ENCODE results near the gene JMJD8. TPM values are rescaled to one million over a fixed set of nuclear protein-coding genes. Genes with fewer than 3 reads are reported as not detected.

JMJD8 gene
- total and polyA plus RNA-seq, 2 experiments from 2014 or later = 87.9 to 96.3 TPM

GRCh38 chr16:681746-682427 lies 2.2 kb downstream of the JMJD8 start:
- peaks cover 11% of the 10 kb centered on the region; the same call in 1 of the 2 replicates for H3K36me3 ChIP-seq (ENCODE audit: low read depth)
- H3K9me2 ChIP-seq (ENCODE audit: insufficient read depth) = no peaks in the 10 kb centered on the region
- 68 to 74% methylated on average over 28 of the region's 28 CpGs for WGBS, 2 experiments (ENCODE audit: low coverage in 1 of 2, low lambda C conversion rate in 2 of 2, missing lambda C conversion rate in 2 of 2)
- peak overlapping the region; percentile 94 for H3K4me2 ChIP-seq (ENCODE audit: unreplicated experiment)
- peak overlapping the region; percentile 63; the same call in 1 of the 2 replicates for H3K27ac ChIP-seq
- H3K9ac ChIP-seq = peak overlapping the region; percentile 85
- H3F3A ChIP-seq (ENCODE audit: insufficient read depth) = peaks cover 15% of the 10 kb centered on the region; the same call in 1 of the 2 replicates
- H2AFZ ChIP-seq = no peak overlapping the region
- H3K27me3 ChIP-seq (replicated peaks; ENCODE audit: insufficient read depth) = no peaks in the 10 kb centered on the region
- TF ChIP-seq EZH2phosphoT487 (IDR thresholded peaks at IDR 0.05; ENCODE audit: insufficient read depth, low read depth) (no peak), EZH2 (IDR thresholded peaks at IDR 0.05; ENCODE audit: insufficient read depth, poor library complexity, severe bottlenecking) (no peak)
- peak overlapping the region; percentile 77 for H3K4me3 ChIP-seq
- in situ Hi-C loops (cut with MboI) = no loop called here
- no peak for DNase-seq
- H4K20me1 ChIP-seq (ENCODE audit: insufficient read depth) = no peaks in the 10 kb centered on the region
- H3K79me2 ChIP-seq (ENCODE audit: insufficient read depth) = peaks cover 45% of the 10 kb centered on the region
- H3K9me3 ChIP-seq (ENCODE audit: low read depth) = no peaks in the 10 kb centered on the region
- H3K4me1 ChIP-seq (ENCODE audit: insufficient read depth) = peaks cover 15% of the 10 kb centered on the region

DNA sequence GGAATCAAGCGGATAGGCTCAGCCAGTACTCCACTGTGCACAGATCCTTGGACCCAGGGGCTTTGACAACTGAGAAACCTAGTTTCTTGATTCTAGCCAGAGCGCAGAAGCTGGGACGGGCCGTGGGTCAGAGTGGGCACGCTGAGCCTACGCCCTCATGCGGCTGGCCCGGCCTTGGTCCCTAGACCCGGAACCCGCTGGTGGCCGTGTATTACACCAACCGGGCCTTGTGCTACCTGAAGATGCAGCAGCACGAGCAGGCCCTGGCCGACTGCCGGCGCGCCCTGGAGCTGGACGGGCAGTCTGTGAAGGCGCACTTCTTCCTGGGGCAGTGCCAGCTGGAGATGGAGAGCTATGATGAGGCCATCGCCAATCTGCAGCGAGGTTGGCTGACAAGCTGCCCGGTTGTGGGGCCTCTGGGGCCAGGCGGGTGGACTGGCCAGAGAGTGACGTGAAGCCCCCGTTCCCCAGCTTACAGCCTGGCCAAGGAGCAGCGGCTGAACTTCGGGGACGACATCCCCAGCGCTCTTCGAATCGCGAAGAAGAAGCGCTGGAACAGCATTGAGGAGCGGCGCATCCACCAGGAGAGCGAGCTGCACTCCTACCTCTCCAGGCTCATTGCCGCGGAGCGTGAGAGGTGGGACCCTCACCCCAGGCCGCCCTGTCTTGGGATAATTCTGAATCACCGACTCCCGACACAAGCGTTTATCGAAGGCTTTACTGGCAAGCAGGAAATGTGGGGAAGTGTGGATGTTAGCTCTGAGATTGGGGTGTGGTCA lies 3.0 kb downstream of the JMJD8 start:
- Histone ChIP-seq H3K4me3 (peak overlapping the region; percentile 77), H3K27ac (peak overlapping the region; percentile 63), H3F3A (ENCODE audit: insufficient read depth) (peaks cover 15% of the 10 kb centered on the region; the same call in 1 of the 2 replicates), H2AFZ (no peak overlapping the region), H3K79me2 (ENCODE audit: insufficient read depth) (peaks cover 40% of the 10 kb centered on the region), H3K9me3 (ENCODE audit: low read depth) (no peaks in the 10 kb centered on the region), H3K27me3 (replicated peaks; ENCODE audit: insufficient read depth) (no peaks in the 10 kb centered on the region), H3K36me3 (ENCODE audit: low read depth) (peaks cover 11% of the 10 kb centered on the region; the same call in 1 of the 2 replicates), H3K9me2 (ENCODE audit: insufficient read depth) (no peaks in the 10 kb centered on the region), H3K4me2 (ENCODE audit: unreplicated experiment) (peak overlapping the region; percentile 94), H3K4me1 (ENCODE audit: insufficient read depth) (peaks cover 15% of the 10 kb centered on the region), H3K9ac (peak overlapping the region; percentile 85), H4K20me1 (ENCODE audit: insufficient read depth) (no peaks in the 10 kb centered on the region)
- TF ChIP-seq EZH2 (IDR thresholded peaks at IDR 0.05; ENCODE audit: insufficient read depth, poor library complexity, severe bottlenecking) = no peak
- no peak for TF ChIP-seq EZH2phosphoT487 (IDR thresholded peaks at IDR 0.05; ENCODE audit: insufficient read depth, low read depth)
- in situ Hi-C loops (cut with MboI) = no loop called here
- DNase-seq = peak; percentile 88
- 42 to 44% methylated on average over 43 to 44 of the region's 44 CpGs for WGBS, 2 experiments (ENCODE audit: low coverage in 1 of 2, low lambda C conversion rate in 2 of 2, missing lambda C conversion rate in 2 of 2)

GRCh38 chr16:680625-680945 lies 3.5 kb downstream of the JMJD8 start:
- Histone ChIP-seq H4K20me1 (ENCODE audit: insufficient read depth) (no peaks in the 10 kb centered on the region), H3F3A (ENCODE audit: insufficient read depth) (peaks cover 15% of the 10 kb centered on the region; the same call in 1 of the 2 replicates), H3K27me3 (replicated peaks; ENCODE audit: insufficient read depth) (no peaks in the 10 kb centered on the region), H3K4me3 (peak overlapping the region; percentile 77), H3K36me3 (ENCODE audit: low read depth) (peaks cover 11% of the 10 kb centered on the region; the same call in 1 of the 2 replicates), H3K27ac (peak overlapping the region; percentile 63), H3K9me3 (ENCODE audit: low read depth) (no peaks in the 10 kb centered on the region), H3K9ac (peak overlapping the region; percentile 85), H3K9me2 (ENCODE audit: insufficient read depth) (no peaks in the 10 kb centered on the region), H3K4me1 (ENCODE audit: insufficient read depth) (peaks cover 15% of the 10 kb centered on the region), H3K79me2 (ENCODE audit: insufficient read depth) (peaks cover 34% of the 10 kb centered on the region), H3K4me2 (ENCODE audit: unreplicated experiment) (peak overlapping the region; percentile 94), H2AFZ (0 out of 2 replicates have a peak overlapping the region, but pooled peaks have one; percentile 62)
- no peak for DNase-seq
- in situ Hi-C loops (cut with MboI) = no loop called here
- 0 to 1% methylated on average over 29 to 32 of the region's 38 CpGs for WGBS, 2 experiments (ENCODE audit: low coverage in 1 of 2, low lambda C conversion rate in 2 of 2, missing lambda C conversion rate in 2 of 2)
- TF ChIP-seq EZH2phosphoT487 (IDR thresholded peaks at IDR 0.05; ENCODE audit: insufficient read depth, low read depth) (no peak), EZH2 (IDR thresholded peaks at IDR 0.05; ENCODE audit: insufficient read depth, poor library complexity, severe bottlenecking) (no peak)

DNA sequence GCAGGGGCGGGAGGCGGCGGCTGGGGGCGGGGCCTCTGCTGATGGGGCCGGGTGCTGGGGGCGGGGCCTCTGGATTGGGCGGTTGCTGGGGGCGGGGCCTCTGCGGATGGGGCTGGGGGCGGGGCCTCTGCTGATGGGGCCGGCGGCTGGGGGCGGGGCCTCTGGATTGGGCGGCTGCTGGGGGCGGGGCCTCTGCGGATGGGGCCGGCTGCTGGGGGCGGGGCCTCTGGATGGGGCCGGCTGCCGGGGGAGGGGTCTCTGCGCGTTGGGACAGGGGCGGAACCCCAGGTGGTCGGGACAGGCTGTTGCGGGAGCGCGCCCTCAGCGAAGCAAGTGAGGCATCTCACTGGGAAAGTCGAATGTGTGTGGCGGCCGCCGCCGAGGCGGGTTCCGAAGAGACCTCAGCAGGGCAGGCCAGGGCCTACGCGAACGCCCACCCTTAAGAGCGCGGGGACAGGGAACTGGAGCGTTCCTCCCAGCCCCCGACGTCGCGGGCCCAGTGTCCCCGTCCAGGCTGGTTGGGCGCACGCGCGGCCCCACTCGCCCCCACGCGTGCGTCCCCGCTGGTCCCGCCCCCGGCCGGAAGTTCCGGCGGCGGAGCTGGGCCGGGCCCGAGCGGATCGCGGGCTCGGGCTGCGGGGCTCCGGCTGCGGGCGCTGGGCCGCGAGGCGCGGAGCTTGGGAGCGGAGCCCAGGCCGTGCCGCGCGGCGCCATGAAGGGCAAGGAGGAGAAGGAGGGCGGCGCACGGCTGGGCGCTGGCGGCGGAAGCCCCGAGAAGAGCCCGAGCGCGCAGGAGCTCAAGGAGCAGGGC lies 4.1 kb downstream of the JMJD8 start, which contains the start of gene STUB1:
Gene STUB1 (plus strand): TSS at position 597 of the 811 bp plus-strand sequence. CDS start 116 bp downstream, at position 713.
- Histone ChIP-seq H3K9me3 (ENCODE audit: low read depth) (no peaks in the 10 kb centered on the region), H3K4me3 (peak within 1 kb of the TSS; percentile 77), H3K4me1 (ENCODE audit: insufficient read depth) (peaks cover 15% of the 10 kb centered on the region), H3K9ac (peak within 1 kb of the TSS; percentile 85), H4K20me1 (ENCODE audit: insufficient read depth) (no peaks in the 10 kb centered on the region), H3K4me2 (ENCODE audit: unreplicated experiment) (peak within 1 kb of the TSS; percentile 94), H3K27ac (peak within 1 kb of the TSS; percentile 63), H3K27me3 (replicated peaks; ENCODE audit: insufficient read depth) (no peaks in the 10 kb centered on the region), H3F3A (ENCODE audit: insufficient read depth) (peaks cover 15% of the 10 kb centered on the region; the same call in 1 of the 2 replicates), H3K36me3 (ENCODE audit: low read depth) (peaks cover 11% of the 10 kb centered on the region; the same call in 1 of the 2 replicates), H3K79me2 (ENCODE audit: insufficient read depth) (peaks cover 32% of the 10 kb centered on the region), H2AFZ (peak within 1 kb of the TSS; percentile 84), H3K9me2 (ENCODE audit: insufficient read depth) (no peaks in the 10 kb centered on the region)
- no peak for TF ChIP-seq EZH2 (IDR thresholded peaks at IDR 0.05; ENCODE audit: insufficient read depth, poor library complexity, severe bottlenecking)
- TF ChIP-seq EZH2phosphoT487 (IDR thresholded peaks at IDR 0.05; ENCODE audit: insufficient read depth, low read depth) = no peak
- in situ Hi-C loops (cut with MboI) = no loop called here
- WGBS, 2 experiments (ENCODE audit: low coverage in 1 of 2, low lambda C conversion rate in 2 of 2, missing lambda C conversion rate in 2 of 2) = 2 to 3% methylated on average over 36 to 59 of the region's 91 CpGs
- DNase-seq = peak; percentile 93

All from GM23248 (cell line).